ENCODE data around the gene CLEC2L. TPM values are rescaled to one million over a fixed set of nuclear protein-coding genes. Genes with fewer than 3 reads are reported as not detected.
"Not testable (repeated sequence)": the region's sequence is repeated elsewhere in the genome, so short reads cannot be mapped to it uniquely, and the experiment has no call there.

Gene CLEC2L
- total RNA-seq, 2 donors from 2014 or later, result not detected

DNA sequence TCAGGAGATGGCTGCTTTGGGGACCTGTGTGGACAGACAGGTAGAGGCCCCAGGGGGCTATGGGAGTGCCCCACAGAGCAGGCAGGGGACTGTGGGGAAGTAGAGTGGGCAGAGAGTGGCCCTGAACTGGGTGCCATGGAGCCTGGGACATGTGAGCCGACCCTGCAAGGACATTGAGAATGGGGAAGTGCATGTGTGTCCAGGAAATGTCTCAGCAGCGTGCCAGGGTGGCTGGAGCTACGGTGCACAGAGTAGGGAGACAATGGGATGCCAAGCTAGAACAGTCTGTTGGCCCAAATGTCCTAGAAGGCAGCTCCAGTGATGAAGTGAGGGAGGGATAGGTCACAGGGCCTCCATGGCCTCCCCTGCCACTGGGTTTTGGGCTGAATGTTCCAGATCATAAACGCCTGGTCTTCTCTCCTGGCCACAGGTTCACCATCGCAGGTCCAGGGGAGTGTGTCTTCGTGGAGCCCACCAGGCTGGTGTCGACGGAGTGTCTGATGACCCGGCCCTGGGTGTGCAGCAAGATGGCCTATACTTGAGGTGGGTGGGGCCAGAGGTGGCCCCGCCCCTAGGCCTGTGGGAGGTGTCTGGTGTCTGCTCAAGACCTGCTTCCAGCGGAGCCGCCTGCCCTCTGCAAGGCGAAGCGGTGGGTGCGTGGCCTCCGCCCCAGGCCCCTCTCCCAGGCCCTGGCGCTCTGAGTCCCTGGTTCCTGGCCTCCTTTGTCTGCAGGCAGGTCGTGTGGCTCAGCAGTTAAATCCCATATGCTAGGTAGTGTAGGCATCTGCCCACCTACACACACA, 20.5 kb downstream of the CLEC2L start:
- Histone ChIP-seq H3K4me3 (no peak overlapping the region), H3K27ac (no peak overlapping the region), H3K36me3 (replicated peaks in 1 of 2; ENCODE audit: insufficient read depth in 1 of 2, low read depth in 2 of 2) (no peaks in the 10 kb centered on the region), H3K4me1 (no peaks in the 10 kb centered on the region), H3K27me3 (no peaks in the 10 kb centered on the region), H3K9me3 (no peaks in the 10 kb centered on the region)
- TF ChIP-seq POLR2A (IDR thresholded peaks at IDR 0.05), result no peak
- DNase-seq, result no peak
- ATAC-seq, result no peak
- intact Hi-C loops (cut with DNase I), result no loop called here
- WGBS, 2 donors, result 67 to 78% methylated on average over 5 to 18 of the region's 18 CpGs

DNA sequence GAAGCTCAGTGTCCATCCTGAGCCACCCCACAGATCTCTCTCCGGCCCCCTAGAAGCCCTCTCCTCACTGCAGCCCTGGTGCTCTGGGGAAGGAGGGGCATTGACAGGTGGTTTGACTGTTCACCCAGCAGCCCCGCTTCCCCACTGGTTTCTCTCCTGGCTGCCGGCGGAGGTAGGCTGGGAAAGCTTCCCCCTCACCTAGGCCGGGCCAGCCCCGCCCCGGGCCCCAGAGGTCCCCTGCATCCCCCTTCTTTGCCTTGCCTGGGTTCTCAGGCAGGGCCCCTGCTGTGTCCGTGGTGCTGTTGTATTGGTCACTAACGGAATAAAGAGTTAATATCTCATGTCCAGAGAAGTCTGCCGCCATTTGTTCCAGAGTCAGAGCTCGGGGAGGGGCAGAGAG, 21.2 kb downstream of the CLEC2L start:
- H3K4me3 ChIP-seq, result no peak overlapping the region
- H3K27me3 ChIP-seq, result no peaks in the 10 kb centered on the region
- WGBS, 2 donors, result 76 to 81% methylated on average over 11 of the region's 11 CpGs
- no peak for TF ChIP-seq POLR2A (IDR thresholded peaks at IDR 0.05)
- TF ChIP-seq, protein P1, sequence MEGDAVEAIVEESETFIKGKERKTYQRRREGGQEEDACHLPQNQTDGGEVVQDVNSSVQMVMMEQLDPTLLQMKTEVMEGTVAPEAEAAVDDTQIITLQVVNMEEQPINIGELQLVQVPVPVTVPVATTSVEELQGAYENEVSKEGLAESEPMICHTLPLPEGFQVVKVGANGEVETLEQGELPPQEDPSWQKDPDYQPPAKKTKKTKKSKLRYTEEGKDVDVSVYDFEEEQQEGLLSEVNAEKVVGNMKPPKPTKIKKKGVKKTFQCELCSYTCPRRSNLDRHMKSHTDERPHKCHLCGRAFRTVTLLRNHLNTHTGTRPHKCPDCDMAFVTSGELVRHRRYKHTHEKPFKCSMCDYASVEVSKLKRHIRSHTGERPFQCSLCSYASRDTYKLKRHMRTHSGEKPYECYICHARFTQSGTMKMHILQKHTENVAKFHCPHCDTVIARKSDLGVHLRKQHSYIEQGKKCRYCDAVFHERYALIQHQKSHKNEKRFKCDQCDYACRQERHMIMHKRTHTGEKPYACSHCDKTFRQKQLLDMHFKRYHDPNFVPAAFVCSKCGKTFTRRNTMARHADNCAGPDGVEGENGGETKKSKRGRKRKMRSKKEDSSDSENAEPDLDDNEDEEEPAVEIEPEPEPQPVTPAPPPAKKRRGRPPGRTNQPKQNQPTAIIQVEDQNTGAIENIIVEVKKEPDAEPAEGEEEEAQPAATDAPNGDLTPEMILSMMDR (IDR thresholded peaks at IDR 0.05), result no peak
- no peaks in the 10 kb centered on the region for H3K36me3 ChIP-seq (replicated peaks in 1 of 2; ENCODE audit: insufficient read depth in 1 of 2, low read depth in 2 of 2)
- no peak overlapping the region for H3K27ac ChIP-seq
- DNase-seq (no peak), ATAC-seq (no peak)
- H3K9me3 ChIP-seq, result no peaks in the 10 kb centered on the region
- intact Hi-C loops (cut with DNase I), result no loop called here
- no peaks in the 10 kb centered on the region for H3K4me1 ChIP-seq

DNA sequence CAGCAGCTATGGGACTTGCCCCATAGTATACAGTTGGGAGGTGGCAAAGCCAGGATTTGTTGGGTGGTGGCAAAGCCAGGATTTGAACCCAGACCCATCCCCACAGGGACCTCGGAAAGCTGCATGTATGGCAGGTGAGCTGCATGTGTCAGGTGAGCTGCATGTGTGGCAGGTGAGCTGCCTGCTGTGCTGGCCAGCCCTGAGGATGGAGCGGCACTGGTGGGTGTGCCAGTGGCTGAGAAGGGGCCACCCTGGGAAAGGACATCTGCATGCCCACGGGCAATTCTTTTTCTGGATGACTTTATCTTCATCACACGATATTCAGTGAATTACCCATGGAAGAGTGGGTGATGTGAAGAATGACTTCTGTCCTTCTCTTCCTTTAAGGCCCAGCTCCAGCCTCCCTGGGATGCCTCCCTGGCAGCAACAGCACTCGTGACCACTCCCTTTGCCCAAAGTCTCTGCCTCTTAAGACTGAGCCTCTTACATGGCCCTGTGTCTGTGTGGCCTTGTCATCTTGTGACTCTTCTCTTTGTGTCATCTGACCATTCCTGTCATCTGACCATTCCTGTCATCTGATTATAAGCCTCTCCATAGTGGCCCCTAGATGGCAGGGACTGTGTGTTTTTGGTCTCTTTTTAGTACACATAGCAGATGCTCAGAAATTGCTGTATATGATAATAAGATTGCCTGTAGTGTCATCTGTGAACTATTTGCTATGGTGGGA, 25.0 kb downstream of the CLEC2L start:
- DNase-seq (no peak), ATAC-seq (no peak)
- H3K4me3 ChIP-seq, result no peak overlapping the region
- no peaks in the 10 kb centered on the region for H3K4me1 ChIP-seq
- 63 to 74% methylated on average over 5 of the region's 5 CpGs for WGBS, 2 donors
- intact Hi-C loops (cut with DNase I), result no loop called here
- H3K9me3 ChIP-seq, result no peaks in the 10 kb centered on the region
- H3K36me3 ChIP-seq (replicated peaks in 1 of 2; ENCODE audit: insufficient read depth in 1 of 2, low read depth in 2 of 2), result no peaks in the 10 kb centered on the region
- no peak for TF ChIP-seq POLR2A (IDR thresholded peaks at IDR 0.05)
- TF ChIP-seq, protein P1 (IDR thresholded peaks at IDR 0.05), result no peak
- no peak overlapping the region for H3K27ac ChIP-seq
- no peaks in the 10 kb centered on the region for H3K27me3 ChIP-seq

DNA sequence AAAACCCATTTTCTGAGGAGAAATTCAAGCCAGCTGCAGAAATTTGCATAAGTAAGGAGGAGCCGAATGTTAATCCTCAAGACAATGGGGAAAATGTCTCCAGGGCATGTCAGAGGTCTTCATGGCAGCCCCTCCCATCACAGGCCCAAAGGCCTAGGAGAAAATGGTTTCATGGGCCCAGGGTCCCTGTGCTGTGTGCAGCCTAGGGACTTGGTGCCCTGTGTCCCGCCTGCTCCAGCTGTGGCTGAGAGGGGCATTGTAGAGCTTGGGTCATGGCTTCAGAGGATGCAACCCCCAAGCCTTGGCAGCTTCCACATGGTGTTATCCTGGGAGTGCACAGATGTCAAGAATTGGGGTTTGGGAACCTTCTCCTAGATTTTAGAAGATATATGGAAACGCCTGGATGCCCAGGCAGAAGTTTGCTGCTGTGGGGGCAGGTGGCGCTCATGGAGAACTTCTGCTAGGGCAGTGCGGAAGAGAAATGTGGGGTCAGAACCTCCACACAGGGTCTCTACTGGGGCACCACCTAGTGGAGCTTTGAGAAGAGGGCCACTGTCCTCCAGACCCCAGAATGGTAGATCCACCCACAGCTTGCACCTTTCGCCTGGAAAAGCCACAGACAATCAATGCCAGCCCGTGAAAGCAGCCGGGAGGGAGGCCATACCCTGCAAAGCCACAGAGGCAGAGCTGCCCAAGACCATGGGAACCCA, 30.7 kb downstream of the CLEC2L start:
- H3K36me3 ChIP-seq (replicated peaks in 1 of 2; ENCODE audit: insufficient read depth in 1 of 2, low read depth in 2 of 2); H3K27ac ChIP-seq; H3K27me3 ChIP-seq; intact Hi-C loops (cut with DNase I); H3K4me3 ChIP-seq; H3K4me1 ChIP-seq; DNase-seq; H3K9me3 ChIP-seq; ATAC-seq: not testable (repeated sequence)
- 85 to 90% methylated on average over 5 to 8 of the region's 8 CpGs for WGBS, 2 donors

DNA sequence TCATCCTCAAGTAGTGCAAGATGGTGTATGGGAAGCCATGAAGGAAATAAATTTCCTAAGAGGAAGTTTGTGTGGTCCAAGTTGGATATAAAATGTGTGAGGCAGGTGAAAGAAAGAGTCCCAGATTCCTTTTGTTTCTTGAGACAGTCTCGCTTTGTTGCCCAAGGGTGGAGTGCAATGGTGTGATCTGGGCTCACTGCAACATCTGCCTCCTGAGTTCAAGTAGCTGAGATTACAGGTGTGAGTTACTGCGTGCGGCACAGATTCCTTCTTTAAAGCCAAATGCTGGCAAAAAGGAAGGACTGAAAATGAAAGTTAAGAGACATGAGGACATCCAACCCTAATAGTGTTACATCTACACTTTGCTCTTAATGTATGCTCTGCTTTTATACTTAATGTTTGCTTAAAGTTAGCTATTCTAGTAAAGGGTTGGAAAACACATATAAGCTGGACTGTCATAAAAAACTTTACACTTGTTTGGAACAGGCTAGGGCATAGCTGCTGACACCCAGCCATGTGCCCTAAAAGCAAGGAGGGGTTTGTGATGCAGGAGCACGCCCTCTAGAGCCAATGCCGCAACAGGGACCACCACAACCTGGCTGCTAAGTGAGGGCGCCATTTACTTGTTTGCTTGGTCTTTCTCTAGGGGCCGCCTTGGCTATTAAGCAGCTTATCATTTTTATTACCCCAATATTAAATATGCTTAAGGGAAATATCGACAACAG, 34.5 kb downstream of the CLEC2L start:
- Histone ChIP-seq H3K4me1 (no peaks in the 10 kb centered on the region), H3K27me3 (no peaks in the 10 kb centered on the region), H3K4me3 (no peak overlapping the region), H3K27ac (no peak overlapping the region), H3K36me3 (replicated peaks in 1 of 2; ENCODE audit: insufficient read depth in 1 of 2, low read depth in 2 of 2) (no peaks in the 10 kb centered on the region), H3K9me3 (no peaks in the 10 kb centered on the region)
- intact Hi-C loops (cut with DNase I), result no loop called here
- DNase-seq, result no peak
- no peak for TF ChIP-seq POLR2A (IDR thresholded peaks at IDR 0.05)
- TF ChIP-seq, protein P1 (IDR thresholded peaks at IDR 0.05), result no peak
- no peak for ATAC-seq
- 73 to 74% methylated on average over 8 of the region's 8 CpGs for WGBS, 2 donors
